HG03575 (cell line): ENCODE results near the gene IL15.
"Not testable (repeated sequence)": the region's sequence is repeated elsewhere in the genome, so short reads cannot be mapped to it uniquely, and the experiment has no call there.

Experiments
- ATAC-seq: cut with Tn5 transposase; IDR thresholded peaks from one replicate; pipeline ENCODE4 v1.9.1; 2021; ENCODE audit not compliant: unreplicated experiment, insufficient number of reproducible peaks, low FRiP score; ENCODE audit errors: extremely low read depth

Gene IL15

GRCh38 chr4:141751806-141752205 is 115.4 kb downstream of the IL15 start:
- not testable (repeated sequence) for ATAC-seq

- no peak for ATAC-seq
Measured at GRCh38 chr4:141757287-141757686, 120.9 kb downstream of the IL15 start.

- no peak for ATAC-seq
Measured at GRCh38 chr4:141759796-141760425, 123.5 kb downstream of the IL15 start.

GRCh38 chr4:141761926-141762325 is 125.5 kb downstream of the IL15 start:
- no peak for ATAC-seq

- ATAC-seq = no peak
Measured at GRCh38 chr4:141763374-141763773, 127.0 kb downstream of the IL15 start.

GRCh38 chr4:141768954-141769353 is 132.6 kb downstream of the IL15 start:
- no peak for ATAC-seq

GRCh38 chr4:141771889-141772830 is 135.8 kb downstream of the IL15 start:
- ATAC-seq = peak; percentile 68

- no peak for ATAC-seq
Measured at GRCh38 chr4:141772838-141773237, 136.5 kb downstream of the IL15 start.

- no peak for ATAC-seq
Measured at GRCh38 chr4:141782205-141782604, 145.8 kb downstream of the IL15 start.
